Naive thymus-derived CD8-positive, alpha-beta T cell (primary cell): ENCODE data around the gene UGT3A1. TPM values are rescaled to one million over a fixed set of nuclear protein-coding genes. Genes with fewer than 3 reads are reported as not detected.
A peak's percentile ranks its signal among the peaks of the same experiment; 100 is the strongest.

Experiments
- ATAC-seq, 2 donors: fragments of 150-1000 bp; cut with Tn5 transposase in 1 of 2; sonication (Bioruptor Pico), chemical (Tn5 transposase) in 1 of 2; 1 replicate in 1 of 2; 2 replicates in 1 of 2; pipeline ENCODE4 v1.10.0; 2021; ENCODE audit warnings: mild to moderate bottlenecking in 2 of 2, moderate library complexity in 2 of 2
- POLR2A ChIA-PET: fragments of 350-600 bp; sonication (Branson Sonifier 250); formaldehyde crosslinking; loops from one replicate; lab custom pipeline; 2021; ENCODE audit warnings: antibody characterized with exemption; lab: Charles Lee
- DNase-seq, 10 donors: peaks; one replicate each; pipeline versions ENCODE4 v3.0.0 to v3.0.0-alpha.2; 2020 to 2022
- H3K27ac Mint-ChIP-seq, 10 donors: one replicate each; pipeline ENCODE4 v1.8.0; 2020 to 2022; ENCODE audit warnings: mild to moderate bottlenecking in 10 of 10, mixed read lengths in 10 of 10, moderate library complexity in 4 of 10, inconsistent platforms in 1 of 10
- H3K27me3 Mint-ChIP-seq, 5 donors: one replicate each; pipeline ENCODE4 v1.8.0; 2021 to 2022; ENCODE audit warnings: mixed read lengths in 5 of 5
- H3K36me3 Mint-ChIP-seq, 3 donors: one replicate each; pipeline ENCODE4 v1.8.0; 2020 to 2022; ENCODE audit warnings: mixed read lengths in 3 of 3, mild to moderate bottlenecking in 2 of 3, inconsistent platforms in 1 of 3
- H3K4me1 Mint-ChIP-seq, 4 donors: one replicate each; pipeline ENCODE4 v1.8.0; 2021 to 2022; ENCODE audit warnings: mixed read lengths in 4 of 4
- H3K4me3 Mint-ChIP-seq, 10 donors: one replicate each; pipeline ENCODE4 v1.8.0; 2020 to 2022; ENCODE audit warnings: mild to moderate bottlenecking in 10 of 10, mixed read lengths in 10 of 10, moderate library complexity in 6 of 10, inconsistent platforms in 1 of 10
- H3K9me3 Mint-ChIP-seq, 9 donors: one replicate each; pipeline ENCODE4 v1.8.0; 2020 to 2022; ENCODE audit warnings: mixed read lengths in 9 of 9, mild to moderate bottlenecking in 3 of 9, inconsistent platforms in 1 of 9, moderate library complexity in 1 of 9
- polyA plus RNA-seq, 3 donors: library from polyadenylated mRNA; unstranded; fragments of 300-500 nt; fragmentation: Illumina TruSeq; gene quantifications; one replicate each; pipeline ENCODE4 v1.2.3, GENCODE V29; 2021
- total RNA-seq, 8 experiments: library from RNA in 2 of 8; stranded (reverse) in 2 of 8; gene quantifications; one replicate each; pipeline ENCODE4 v1.2.3 and lab custom pipeline; 2021 to 2026

Gene UGT3A1
- total and polyA plus RNA-seq, 5 experiments from 2014 or later: not detected

GRCh38 chr5:35924950-35925722 lies 66.1 kb downstream of the UGT3A1 start:
- Mint-ChIP-seq H3K27ac (peak overlapping the region; percentile 66 to 94 (median 84)), H3K9me3 (peaks cover 0 to 2% (median 0%) of the 10 kb centered on the region in 9 donors), H3K27me3 (peaks cover 0 to 8% (median 1%) of the 10 kb centered on the region in 5 donors), H3K4me3 (peak overlapping the region; percentile 56 to 90 (median 82)), H3K4me1 (peaks cover 25 to 40% (median 34%) of the 10 kb centered on the region in 4 donors), H3K36me3 (peaks cover 0 to 2% (median 0%) of the 10 kb centered on the region in 3 donors)
- POLR2A ChIA-PET: interaction anchor here (0.6 to 3.6 kb wide), 20 partner anchors 25 to 996 kb away, joined by 3 to 23 read pairs (median 4); partner anchors contain the start of genes DNAJC21 and IL7R
- ATAC-seq (peak; percentile 90 to 91), DNase-seq (peak; percentile 66 to 89 (median 80))

- POLR2A ChIA-PET: interaction anchor here (0.8 to 3.6 kb wide), 17 partner anchors 25 to 995 kb away, joined by 3 to 23 read pairs (median 5); partner anchors contain the start of genes DNAJC21 and IL7R
- H3K27ac Mint-ChIP-seq: peak overlapping the region; percentile 66 to 94 (median 84)
- DNase-seq (no peak), ATAC-seq (peak in 1 of 2 donors; percentile 3)
- H3K4me1 Mint-ChIP-seq: peaks cover 25 to 40% (median 34%) of the 10 kb centered on the region in 4 donors
- H3K36me3 Mint-ChIP-seq: peaks cover 0 to 5% (median 2%) of the 10 kb centered on the region in 3 donors
- H3K27me3 Mint-ChIP-seq: peaks cover 0 to 8% (median 1%) of the 10 kb centered on the region in 5 donors
- H3K4me3 Mint-ChIP-seq: peak overlapping the region; percentile 56 to 90 (median 82)
- peaks cover 0 to 7% (median 4%) of the 10 kb centered on the region in 9 donors for H3K9me3 Mint-ChIP-seq
Measured at GRCh38 chr5:35924122-35924949, 66.9 kb downstream of the UGT3A1 start.

GRCh38 chr5:35922468-35922867 lies 68.7 kb downstream of the UGT3A1 start:
- DNase-seq (no peak), ATAC-seq (no peak)
- Mint-ChIP-seq H3K4me3 (no peak overlapping the region), H3K4me1 (peaks cover 25 to 40% (median 35%) of the 10 kb centered on the region in 4 donors), H3K27me3 (peaks cover 0 to 4% (median under 1%) of the 10 kb centered on the region in 5 donors), H3K27ac (peak overlapping the region in 1 of 10 donors; percentile 44), H3K36me3 (peaks cover 0 to 7% (median 2%) of the 10 kb centered on the region in 3 donors), H3K9me3 (peaks cover 0 to 12% (median 6%) of the 10 kb centered on the region in 9 donors)
- POLR2A ChIA-PET: no interaction called here

- peaks cover 0 to 7% (median 2%) of the 10 kb centered on the region in 3 donors for H3K36me3 Mint-ChIP-seq
- POLR2A ChIA-PET: interaction anchor here (1.0 kb wide), 1 partner anchor 31 kb away, joined by 3 read pairs; no protein-coding TSS in a partner anchor
- H3K4me3 Mint-ChIP-seq: no peak overlapping the region
- ATAC-seq (no peak), DNase-seq (peak in 3 of 10 donors; percentile 27 to 46 (median 31))
- peak overlapping the region in 6 of 10 donors; percentile 11 to 44 (median 23) for H3K27ac Mint-ChIP-seq
- peaks cover 0 to 12% (median 6%) of the 10 kb centered on the region in 9 donors for H3K9me3 Mint-ChIP-seq
- peaks cover 0 to 4% (median 0%) of the 10 kb centered on the region in 5 donors for H3K27me3 Mint-ChIP-seq
- H3K4me1 Mint-ChIP-seq: peaks cover 25 to 40% (median 35%) of the 10 kb centered on the region in 4 donors
Measured at GRCh38 chr5:35921930-35922329, 69.3 kb downstream of the UGT3A1 start.

GRCh38 chr5:35920890-35921289 lies 70.3 kb downstream of the UGT3A1 start:
- H3K36me3 Mint-ChIP-seq: peaks cover 0 to 7% (median 2%) of the 10 kb centered on the region in 3 donors
- no peaks in the 10 kb centered on the region for H3K27me3 Mint-ChIP-seq
- POLR2A ChIA-PET: interaction anchor here (1.0 kb wide), 1 partner anchor 30 kb away, joined by 3 read pairs; no protein-coding TSS in a partner anchor
- H3K4me1 Mint-ChIP-seq: peaks cover 19 to 34% (median 30%) of the 10 kb centered on the region in 4 donors
- DNase-seq (no peak), ATAC-seq (no peak)
- no peak overlapping the region for H3K4me3 Mint-ChIP-seq
- H3K27ac Mint-ChIP-seq: peak overlapping the region in 1 of 10 donors; percentile 62
- H3K9me3 Mint-ChIP-seq: peaks cover 0 to 12% (median 6%) of the 10 kb centered on the region in 9 donors

GRCh38 chr5:35919191-35919590 lies 72.0 kb downstream of the UGT3A1 start:
- Mint-ChIP-seq H3K36me3 (peaks cover 0 to 7% (median 2%) of the 10 kb centered on the region in 3 donors), H3K4me3 (peak overlapping the region in 1 of 10 donors; percentile 37), H3K9me3 (peaks cover 0 to 12% (median 10%) of the 10 kb centered on the region in 9 donors), H3K27me3 (no peaks in the 10 kb centered on the region), H3K4me1 (peaks cover 7 to 21% (median 15%) of the 10 kb centered on the region in 4 donors), H3K27ac (peak overlapping the region in 3 of 10 donors; percentile 1 to 27 (median 9))
- ATAC-seq (no peak), DNase-seq (no peak)
- POLR2A ChIA-PET: interaction anchor here (0.6 to 0.7 kb wide), 3 partner anchors 56 to 829 kb away, joined by 3 to 4 read pairs (median 4); no protein-coding TSS in a partner anchor

- Mint-ChIP-seq H3K36me3 (peaks cover 0 to 4% (median 0%) of the 10 kb centered on the region in 3 donors), H3K27me3 (no peaks in the 10 kb centered on the region), H3K4me3 (no peak overlapping the region), H3K27ac (peak overlapping the region in 1 of 10 donors; percentile 18), H3K4me1 (peaks cover 13 to 30% (median 29%) of the 10 kb centered on the region in 4 donors), H3K9me3 (peaks cover 0 to 6% (median 2%) of the 10 kb centered on the region in 9 donors)
- POLR2A ChIA-PET: interaction anchor here (0.7 kb wide), 1 partner anchor 27 kb away, joined by 4 read pairs; no protein-coding TSS in a partner anchor
- DNase-seq (no peak), ATAC-seq (no peak)
Measured at GRCh38 chr5:35908814-35909213, 82.4 kb downstream of the UGT3A1 start.

GRCh38 chr5:35908228-35908627 lies 83.0 kb downstream of the UGT3A1 start:
- peak; percentile 41 to 53 for ATAC-seq
- H3K9me3 Mint-ChIP-seq: peaks cover 0 to 6% (median 2%) of the 10 kb centered on the region in 9 donors

GRCh38 chr5:35904443-35905132 lies 86.6 kb downstream of the UGT3A1 start:
- peaks cover 28 to 69% (median 56%) of the 10 kb centered on the region in 4 donors for H3K4me1 Mint-ChIP-seq
- peak; percentile 50 to 67 for ATAC-seq
- H3K36me3 Mint-ChIP-seq: no peaks in the 10 kb centered on the region
- no peaks in the 10 kb centered on the region for H3K27me3 Mint-ChIP-seq
- no peaks in the 10 kb centered on the region for H3K9me3 Mint-ChIP-seq
- peak overlapping the region in 9 of 10 donors; percentile 3 to 63 (median 26) for H3K4me3 Mint-ChIP-seq
- peak overlapping the region; percentile 39 to 86 (median 66) for H3K27ac Mint-ChIP-seq
- POLR2A ChIA-PET: interaction anchor here (0.8 to 1.3 kb wide), 3 partner anchors 9 to 22 kb away, joined by 3 read pairs; no protein-coding TSS in a partner anchor
- DNase-seq: no peak

More at GRCh38 chr5:35908228-35908627, 83.0 kb downstream of the UGT3A1 start:
- POLR2A ChIA-PET: no interaction called here
- no peak overlapping the region for H3K4me3 Mint-ChIP-seq
- no peaks in the 10 kb centered on the region for H3K27me3 Mint-ChIP-seq
- H3K36me3 Mint-ChIP-seq: peaks cover 0 to 4% (median 0%) of the 10 kb centered on the region in 3 donors
- H3K4me1 Mint-ChIP-seq: peaks cover 13 to 35% (median 29%) of the 10 kb centered on the region in 4 donors
- peak overlapping the region in 1 of 10 donors; percentile 78 for H3K27ac Mint-ChIP-seq
- DNase-seq: no peak

GRCh38 chr5:35903631-35904203 lies 87.5 kb downstream of the UGT3A1 start:
- ATAC-seq (no peak), DNase-seq (no peak)
- Mint-ChIP-seq H3K4me1 (peaks cover 30 to 73% (median 62%) of the 10 kb centered on the region in 4 donors), H3K36me3 (no peaks in the 10 kb centered on the region), H3K9me3 (no peaks in the 10 kb centered on the region), H3K27ac (peak overlapping the region in 2 of 10 donors; percentile 60 to 63), H3K4me3 (no peak overlapping the region), H3K27me3 (no peaks in the 10 kb centered on the region)
- POLR2A ChIA-PET: interaction anchor here (0.6 kb wide), 1 partner anchor 9 kb away, joined by 3 read pairs; no protein-coding TSS in a partner anchor
